ENCODE results near the gene ABLIM3. TPM values are rescaled to one million over a fixed set of nuclear protein-coding genes. Genes with fewer than 3 reads are reported as not detected.
A peak's percentile ranks its signal among the peaks of the same experiment; 100 is the strongest.

The ABLIM3 gene
- total RNA-seq, 1 experiment from 2014 or later, result 14.3 TPM

DNA sequence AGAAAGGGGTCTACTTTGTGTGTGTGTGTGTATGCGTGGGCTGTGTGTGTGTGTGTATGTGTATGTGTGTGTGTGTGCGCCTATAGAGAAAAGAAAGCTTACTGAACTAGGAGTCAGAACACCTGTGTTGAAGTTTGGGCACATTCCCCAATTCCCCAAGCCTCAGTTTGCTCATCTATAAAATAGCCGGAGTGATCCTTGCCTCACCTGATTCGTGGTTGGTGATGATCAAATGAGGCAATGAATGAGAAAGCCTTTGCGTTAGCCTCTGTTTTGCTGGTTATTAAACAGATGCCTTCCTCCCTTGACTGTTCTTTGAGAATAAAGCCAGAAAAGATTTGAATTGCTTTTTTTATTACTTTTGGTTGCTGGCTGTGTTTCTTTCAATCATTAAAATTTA lies 20.6 kb downstream of the ABLIM3 start:
- H4K20me1 ChIP-seq (ENCODE audit: insufficient read depth), result no peaks in the 10 kb centered on the region
- H3K27ac ChIP-seq (ENCODE audit: low read depth, low read length), result no peak overlapping the region
- DNase-seq (ENCODE audit: low read depth, low spot score) (no peak), ATAC-seq (no peak)
- no peaks in the 10 kb centered on the region for H3K79me2 ChIP-seq (ENCODE audit: insufficient read depth, low read length)
- H3K4me3 ChIP-seq (replicated peaks in 1 of 2; ENCODE audit: low read depth in 1 of 2, low read length in 2 of 2), result no peak overlapping the region
- H3K4me1 ChIP-seq (ENCODE audit: control insufficient read depth in 1 of 2, insufficient read depth in 2 of 2, low read length in 2 of 2), result peaks cover 11 to 39% of the 10 kb centered on the region in 2 experiments
- no TSS peak for BruUV-seq (replicated peaks)
- RAD21 ChIA-PET (ENCODE audit: low non-redundant PET in 1 of 2, low total read pairs in 2 of 2, uncharacterized antibody in 2 of 2, unreplicated experiment in 2 of 2), result no interaction called here
- POLR2A ChIA-PET, result no interaction called here
- H3K9me2 ChIP-seq (ENCODE audit: insufficient read depth), result no peaks in the 10 kb centered on the region
- no peaks in the 10 kb centered on the region; the same call in 1 of the 2 replicates for H3K27me3 ChIP-seq (ENCODE audit: insufficient read depth, low read length)
- H2AFZ ChIP-seq (ENCODE audit: low read depth, low read length, poor library complexity, severe bottlenecking), result no peak overlapping the region
- peak overlapping the region; percentile 32 for H3K9ac ChIP-seq (ENCODE audit: low read length)
- H3K36me3 ChIP-seq (ENCODE audit: control insufficient read depth in 1 of 2, insufficient read depth in 2 of 2, low read length in 2 of 2), result no peaks in the 10 kb centered on the region
- peak overlapping the region; percentile 74 for H3K4me2 ChIP-seq (ENCODE audit: low read length)
- CTCF ChIA-PET, result interaction anchor here (1.8 kb wide), 1 partner anchor 10 kb away, joined by 6 read pairs; no protein-coding TSS in a partner anchor
- no peaks in the 10 kb centered on the region for H3K9me3 ChIP-seq (ENCODE audit: control insufficient read depth in 1 of 2, insufficient read depth in 1 of 2, low read depth in 1 of 2, low read length in 2 of 2)
- TF ChIP-seq POLR2A (IDR thresholded peaks at IDR 0.05; ENCODE audit: borderline replicate concordance, extremely low read depth, insufficient read depth, insufficient read length), result no peak
- no peak for TF ChIP-seq MAX (IDR thresholded peaks at IDR 0.05)
- TF ChIP-seq CEBPB (IDR thresholded peaks at IDR 0.05; ENCODE audit: low read depth), result no peak
- no peak for TF ChIP-seq RAD21 (IDR thresholded peaks at IDR 0.05; ENCODE audit: low read depth)
- intact Hi-C loops (cut with micrococcal nuclease), result no loop called here

DNA sequence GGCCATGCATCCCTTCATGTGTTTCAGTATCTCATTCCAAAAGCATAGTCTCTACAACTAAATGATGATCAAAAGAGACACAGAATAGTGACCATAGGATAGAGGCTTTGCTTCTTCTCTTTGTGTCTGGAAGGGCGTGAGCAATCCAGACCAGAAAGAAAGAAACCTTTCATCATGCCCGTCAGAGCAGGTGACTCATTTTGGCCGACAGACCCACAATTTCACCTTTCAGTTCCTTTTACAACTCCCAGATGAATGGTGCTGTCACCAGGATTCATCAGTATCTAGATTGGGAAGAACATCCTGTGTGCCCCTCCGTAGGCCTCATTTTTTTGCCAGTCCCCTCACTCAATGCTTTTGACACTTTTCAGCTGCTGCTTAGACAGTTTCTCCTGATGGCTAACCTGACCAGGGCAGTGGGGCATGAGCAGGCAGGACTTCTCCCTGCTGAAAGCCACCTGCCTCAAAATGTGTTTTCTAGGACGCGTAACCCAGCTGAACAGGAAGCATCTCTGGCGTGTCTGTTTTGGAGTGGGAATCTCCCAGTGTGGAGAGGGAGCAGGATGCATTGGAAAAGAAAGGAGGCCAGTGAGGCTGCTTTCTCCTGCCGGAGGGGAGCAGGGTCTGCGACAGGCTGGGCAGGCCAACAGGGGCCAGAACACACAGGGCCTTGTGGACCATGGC lies 21.2 kb downstream of the ABLIM3 start:
- H3K27ac ChIP-seq (ENCODE audit: low read depth, low read length), result no peak overlapping the region
- intact Hi-C loops (cut with micrococcal nuclease), result no loop called here
- ATAC-seq, result peak; percentile 90
- H3K79me2 ChIP-seq (ENCODE audit: insufficient read depth, low read length), result no peaks in the 10 kb centered on the region
- peaks cover 11 to 39% of the 10 kb centered on the region in 2 experiments for H3K4me1 ChIP-seq (ENCODE audit: control insufficient read depth in 1 of 2, insufficient read depth in 2 of 2, low read length in 2 of 2)
- peak overlapping the region; percentile 32 for H3K9ac ChIP-seq (ENCODE audit: low read length)
- H2AFZ ChIP-seq (ENCODE audit: low read depth, low read length, poor library complexity, severe bottlenecking), result no peak overlapping the region
- ChIA-PET CTCF (no interaction called here), RAD21 (ENCODE audit: low non-redundant PET in 1 of 2, low total read pairs in 2 of 2, uncharacterized antibody in 2 of 2, unreplicated experiment in 2 of 2) (no interaction called here), POLR2A (no interaction called here)
- peak overlapping the region in 1 of 2 experiments; percentile 24; a peak in 2 of 4 replicates for H3K4me3 ChIP-seq (replicated peaks in 1 of 2; ENCODE audit: low read depth in 1 of 2, low read length in 2 of 2)
- no peaks in the 10 kb centered on the region for H3K9me3 ChIP-seq (ENCODE audit: control insufficient read depth in 1 of 2, insufficient read depth in 1 of 2, low read depth in 1 of 2, low read length in 2 of 2)
- peak overlapping the region; percentile 74 for H3K4me2 ChIP-seq (ENCODE audit: low read length)
- no peaks in the 10 kb centered on the region for H4K20me1 ChIP-seq (ENCODE audit: insufficient read depth)
- H3K27me3 ChIP-seq (ENCODE audit: insufficient read depth, low read length), result no peaks in the 10 kb centered on the region; the same call in 1 of the 2 replicates
- no TSS peak for BruUV-seq (replicated peaks)
- no peaks in the 10 kb centered on the region for H3K9me2 ChIP-seq (ENCODE audit: insufficient read depth)
- DNase-seq (ENCODE audit: low read depth, low spot score), result peak; percentile 74
- H3K36me3 ChIP-seq (ENCODE audit: control insufficient read depth in 1 of 2, insufficient read depth in 2 of 2, low read length in 2 of 2), result no peaks in the 10 kb centered on the region
- TF ChIP-seq, protein P1, sequence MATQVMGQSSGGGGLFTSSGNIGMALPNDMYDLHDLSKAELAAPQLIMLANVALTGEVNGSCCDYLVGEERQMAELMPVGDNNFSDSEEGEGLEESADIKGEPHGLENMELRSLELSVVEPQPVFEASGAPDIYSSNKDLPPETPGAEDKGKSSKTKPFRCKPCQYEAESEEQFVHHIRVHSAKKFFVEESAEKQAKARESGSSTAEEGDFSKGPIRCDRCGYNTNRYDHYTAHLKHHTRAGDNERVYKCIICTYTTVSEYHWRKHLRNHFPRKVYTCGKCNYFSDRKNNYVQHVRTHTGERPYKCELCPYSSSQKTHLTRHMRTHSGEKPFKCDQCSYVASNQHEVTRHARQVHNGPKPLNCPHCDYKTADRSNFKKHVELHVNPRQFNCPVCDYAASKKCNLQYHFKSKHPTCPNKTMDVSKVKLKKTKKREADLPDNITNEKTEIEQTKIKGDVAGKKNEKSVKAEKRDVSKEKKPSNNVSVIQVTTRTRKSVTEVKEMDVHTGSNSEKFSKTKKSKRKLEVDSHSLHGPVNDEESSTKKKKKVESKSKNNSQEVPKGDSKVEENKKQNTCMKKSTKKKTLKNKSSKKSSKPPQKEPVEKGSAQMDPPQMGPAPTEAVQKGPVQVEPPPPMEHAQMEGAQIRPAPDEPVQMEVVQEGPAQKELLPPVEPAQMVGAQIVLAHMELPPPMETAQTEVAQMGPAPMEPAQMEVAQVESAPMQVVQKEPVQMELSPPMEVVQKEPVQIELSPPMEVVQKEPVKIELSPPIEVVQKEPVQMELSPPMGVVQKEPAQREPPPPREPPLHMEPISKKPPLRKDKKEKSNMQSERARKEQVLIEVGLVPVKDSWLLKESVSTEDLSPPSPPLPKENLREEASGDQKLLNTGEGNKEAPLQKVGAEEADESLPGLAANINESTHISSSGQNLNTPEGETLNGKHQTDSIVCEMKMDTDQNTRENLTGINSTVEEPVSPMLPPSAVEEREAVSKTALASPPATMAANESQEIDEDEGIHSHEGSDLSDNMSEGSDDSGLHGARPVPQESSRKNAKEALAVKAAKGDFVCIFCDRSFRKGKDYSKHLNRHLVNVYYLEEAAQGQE (IDR thresholded peaks at IDR 0.05; ENCODE audit: low read depth), result no peak
- TF ChIP-seq MAX (IDR thresholded peaks at IDR 0.05) (0 out of 2 replicates have a peak, but pooled peaks have one; percentile 49), POLR2A (IDR thresholded peaks at IDR 0.05; ENCODE audit: borderline replicate concordance, extremely low read depth, insufficient read depth, insufficient read length) (no peak), EZH2phosphoT487 (IDR thresholded peaks at IDR 0.05; ENCODE audit: borderline replicate concordance) (no peak), SP1 (IDR thresholded peaks at IDR 0.05; ENCODE audit: low read depth) (peak; percentile 75), CEBPB (IDR thresholded peaks at IDR 0.05; ENCODE audit: low read depth) (peak; percentile 81), JUND (IDR thresholded peaks at IDR 0.05) (peak; percentile 91), CBX3 (IDR thresholded peaks at IDR 0.05; ENCODE audit: low read depth) (peak; percentile 74; the same call in 1 of the 2 replicates), ZFX (IDR thresholded peaks at IDR 0.05) (no peak), ZNF274 (IDR thresholded peaks at IDR 0.05; ENCODE audit: low read depth, low read length) (no peak), SIN3A (IDR thresholded peaks at IDR 0.05; ENCODE audit: low read depth) (no peak)
- TF ChIP-seq, protein P2, sequence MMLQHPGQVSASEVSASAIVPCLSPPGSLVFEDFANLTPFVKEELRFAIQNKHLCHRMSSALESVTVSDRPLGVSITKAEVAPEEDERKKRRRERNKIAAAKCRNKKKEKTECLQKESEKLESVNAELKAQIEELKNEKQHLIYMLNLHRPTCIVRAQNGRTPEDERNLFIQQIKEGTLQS (IDR thresholded peaks at IDR 0.05), result 0 out of 2 replicates have a peak, but pooled peaks have one; percentile 11

Data from HCT116 (cell line).